ENCODE results near the gene BMAL1. TPM values are rescaled to one million over a fixed set of nuclear protein-coding genes. Genes with fewer than 3 reads are reported as not detected.

The BMAL1 gene
- polyA plus RNA-seq, 1 donor (not counting 4 experiments of a cell fraction or from before 2014, with no cell fraction given): 27.5 TPM

DNA sequence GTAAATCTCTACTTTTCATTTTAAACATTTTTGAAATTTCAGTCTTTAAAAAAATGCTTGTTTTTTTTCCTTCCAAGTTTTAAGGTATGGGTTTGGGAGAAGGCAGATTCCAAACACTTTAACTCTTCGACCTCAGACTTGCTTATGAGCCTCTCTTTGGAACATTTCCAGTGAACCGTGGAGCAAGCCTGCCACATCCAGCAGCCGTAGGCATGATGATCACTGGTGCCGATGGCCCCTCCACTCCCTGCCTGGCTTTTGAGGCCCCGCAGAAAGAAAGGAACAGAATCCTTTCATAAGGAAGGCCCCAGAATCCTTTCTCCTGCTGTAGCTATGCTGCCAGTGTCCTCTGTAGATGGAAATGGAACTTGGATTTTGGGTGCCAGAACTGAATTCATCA is 50.7 kb downstream of the BMAL1 start:
- FAIRE-seq (no peak), DNase-seq (ENCODE audit: low read depth, low spot score) (no peak)
- Histone ChIP-seq H3K9me1 (ENCODE audit: control insufficient read depth, extremely low read depth, insufficient read depth, low read length) (no peaks in the 10 kb centered on the region), H3K4me1 (ENCODE audit: control insufficient read depth, extremely low read depth, insufficient read depth, low read length) (peaks cover 20% of the 10 kb centered on the region), H3K4me2 (ENCODE audit: control insufficient read depth, extremely low read depth, insufficient read depth, low read depth, low read length) (no peak overlapping the region), H3K27ac (ENCODE audit: control insufficient read depth, insufficient read depth, low read length) (no peak overlapping the region), H3K36me3 (ENCODE audit: control insufficient read depth in 2 of 2, extremely low read depth in 1 of 2, insufficient read depth in 2 of 2, low read length in 2 of 2) (peaks cover 2 to 5% of the 10 kb centered on the region in 2 experiments), H2AFZ (ENCODE audit: control insufficient read depth, low read length) (no peak overlapping the region), H3K27me3 (ENCODE audit: control insufficient read depth, extremely low read depth, insufficient read depth, low read length) (no peaks in the 10 kb centered on the region), H3K9ac (ENCODE audit: control insufficient read depth, extremely low read depth, insufficient read depth, low read length) (no peak overlapping the region), H3K79me2 (ENCODE audit: control insufficient read depth, insufficient read depth, low read length) (no peaks in the 10 kb centered on the region), H3K4me3 (ENCODE audit: control insufficient read depth in 2 of 3, extremely low read depth in 1 of 3, insufficient read depth in 2 of 3, low read depth in 1 of 3, low read length in 3 of 3) (no peak overlapping the region), H4K20me1 (ENCODE audit: control insufficient read depth, extremely low read depth, insufficient read depth, low read length) (no peaks in the 10 kb centered on the region), H3K9me3 (ENCODE audit: control insufficient read depth, low read depth, low read length) (no peaks in the 10 kb centered on the region)
- dilution Hi-C loops (cut with MboI; ENCODE audit: extremely low pct_ligation_motif_present, low sequenced_read_pairs): no loop called here
- TF ChIP-seq, protein P1, sequence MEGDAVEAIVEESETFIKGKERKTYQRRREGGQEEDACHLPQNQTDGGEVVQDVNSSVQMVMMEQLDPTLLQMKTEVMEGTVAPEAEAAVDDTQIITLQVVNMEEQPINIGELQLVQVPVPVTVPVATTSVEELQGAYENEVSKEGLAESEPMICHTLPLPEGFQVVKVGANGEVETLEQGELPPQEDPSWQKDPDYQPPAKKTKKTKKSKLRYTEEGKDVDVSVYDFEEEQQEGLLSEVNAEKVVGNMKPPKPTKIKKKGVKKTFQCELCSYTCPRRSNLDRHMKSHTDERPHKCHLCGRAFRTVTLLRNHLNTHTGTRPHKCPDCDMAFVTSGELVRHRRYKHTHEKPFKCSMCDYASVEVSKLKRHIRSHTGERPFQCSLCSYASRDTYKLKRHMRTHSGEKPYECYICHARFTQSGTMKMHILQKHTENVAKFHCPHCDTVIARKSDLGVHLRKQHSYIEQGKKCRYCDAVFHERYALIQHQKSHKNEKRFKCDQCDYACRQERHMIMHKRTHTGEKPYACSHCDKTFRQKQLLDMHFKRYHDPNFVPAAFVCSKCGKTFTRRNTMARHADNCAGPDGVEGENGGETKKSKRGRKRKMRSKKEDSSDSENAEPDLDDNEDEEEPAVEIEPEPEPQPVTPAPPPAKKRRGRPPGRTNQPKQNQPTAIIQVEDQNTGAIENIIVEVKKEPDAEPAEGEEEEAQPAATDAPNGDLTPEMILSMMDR (optimal IDR thresholded peaks at IDR 0.05 in 1 of 3, IDR thresholded peaks at IDR 0.05 in 1 of 3, conservative IDR thresholded peaks at IDR 0.05 in 1 of 3; ENCODE audit: extremely low read depth in 1 of 3, insufficient read depth in 2 of 3, low read length in 3 of 3): no peak
- no peak for TF ChIP-seq EZH2 (IDR thresholded peaks at IDR 0.05; ENCODE audit: low read length)

DNA sequence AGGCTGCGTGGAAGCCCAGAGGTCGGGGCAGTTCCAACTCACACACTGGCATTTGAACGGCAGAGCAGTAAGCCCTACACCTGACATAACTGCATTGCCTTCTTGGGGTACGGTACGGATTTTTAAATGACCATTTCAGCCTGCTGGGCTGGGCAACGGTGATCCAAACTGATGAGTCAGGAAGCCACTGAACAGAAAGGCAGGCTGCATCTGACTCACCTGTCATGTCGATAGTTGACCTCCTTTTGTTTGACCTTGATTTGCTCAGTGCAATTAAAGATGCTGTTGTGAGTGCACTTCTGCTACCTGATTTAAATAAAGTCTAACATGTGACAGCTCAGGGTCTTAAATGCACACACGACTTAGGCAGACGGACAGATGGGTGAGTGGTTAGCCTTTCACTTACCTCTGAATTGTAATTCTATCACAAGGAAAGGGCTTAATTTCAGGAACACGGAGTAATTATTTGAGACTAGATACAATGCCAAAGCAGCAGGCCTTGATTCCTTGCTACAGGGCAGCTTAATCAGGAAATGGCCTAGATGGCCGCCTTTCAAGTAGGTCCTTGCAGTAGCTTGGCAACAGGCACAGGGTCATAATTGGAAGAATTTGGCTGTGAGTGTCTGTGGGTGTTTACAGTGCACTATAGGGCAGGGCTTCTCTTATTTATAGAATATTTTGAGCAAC is 52.2 kb downstream of the BMAL1 start:
- no peaks in the 10 kb centered on the region for H3K9me3 ChIP-seq (ENCODE audit: control insufficient read depth, low read depth, low read length)
- no peaks in the 10 kb centered on the region for H4K20me1 ChIP-seq (ENCODE audit: control insufficient read depth, extremely low read depth, insufficient read depth, low read length)
- H3K27ac ChIP-seq (ENCODE audit: control insufficient read depth, insufficient read depth, low read length): no peak overlapping the region
- no peak overlapping the region for H3K9ac ChIP-seq (ENCODE audit: control insufficient read depth, extremely low read depth, insufficient read depth, low read length)
- peaks cover 2 to 3% of the 10 kb centered on the region in 2 experiments for H3K36me3 ChIP-seq (ENCODE audit: control insufficient read depth in 2 of 2, extremely low read depth in 1 of 2, insufficient read depth in 2 of 2, low read length in 2 of 2)
- peak overlapping the region; percentile 20 for H3K4me2 ChIP-seq (ENCODE audit: control insufficient read depth, extremely low read depth, insufficient read depth, low read depth, low read length)
- dilution Hi-C loops (cut with MboI; ENCODE audit: extremely low pct_ligation_motif_present, low sequenced_read_pairs): no loop called here
- DNase-seq (ENCODE audit: low read depth, low spot score): no peak
- peaks cover 5% of the 10 kb centered on the region for H3K9me1 ChIP-seq (ENCODE audit: control insufficient read depth, extremely low read depth, insufficient read depth, low read length)
- no peak overlapping the region for H3K4me3 ChIP-seq (ENCODE audit: control insufficient read depth in 2 of 3, extremely low read depth in 1 of 3, insufficient read depth in 2 of 3, low read depth in 1 of 3, low read length in 3 of 3)
- peaks cover 35% of the 10 kb centered on the region for H3K4me1 ChIP-seq (ENCODE audit: control insufficient read depth, extremely low read depth, insufficient read depth, low read length)
- no peaks in the 10 kb centered on the region for H3K27me3 ChIP-seq (ENCODE audit: control insufficient read depth, extremely low read depth, insufficient read depth, low read length)
- H2AFZ ChIP-seq (ENCODE audit: control insufficient read depth, low read length): no peak overlapping the region
- peak; percentile 87 for FAIRE-seq
- no peaks in the 10 kb centered on the region for H3K79me2 ChIP-seq (ENCODE audit: control insufficient read depth, insufficient read depth, low read length)
- no peak for TF ChIP-seq EZH2 (IDR thresholded peaks at IDR 0.05; ENCODE audit: low read length)
- TF ChIP-seq, protein P1 (optimal IDR thresholded peaks at IDR 0.05 in 1 of 3, IDR thresholded peaks at IDR 0.05 in 1 of 3, conservative IDR thresholded peaks at IDR 0.05 in 1 of 3; ENCODE audit: extremely low read depth in 1 of 3, insufficient read depth in 2 of 3, low read length in 3 of 3): no peak

Measured in keratinocyte (primary cell).